GM18517 (cell line): ENCODE measurements around the gene B9D2.
"Not testable (repeated sequence)": the region's sequence is repeated elsewhere in the genome, so short reads cannot be mapped to it uniquely, and the experiment has no call there.

ENCODE experiments used
- ATAC-seq: cut with Tn5 transposase; IDR thresholded peaks from one replicate; pipeline ENCODE4 v1.9.1; 2021; ENCODE audit warnings: mild to moderate bottlenecking, moderate library complexity; ENCODE audit not compliant: unreplicated experiment

Gene B9D2

GRCh38 chr19:41363753-41364523 lies at the start of gene B9D2:
TSS of gene B9D2 (minus strand) at chr19:41364149. CDS start at chr19:41363519, 630 bp downstream.
- ATAC-seq = peak; percentile 77

DNA sequence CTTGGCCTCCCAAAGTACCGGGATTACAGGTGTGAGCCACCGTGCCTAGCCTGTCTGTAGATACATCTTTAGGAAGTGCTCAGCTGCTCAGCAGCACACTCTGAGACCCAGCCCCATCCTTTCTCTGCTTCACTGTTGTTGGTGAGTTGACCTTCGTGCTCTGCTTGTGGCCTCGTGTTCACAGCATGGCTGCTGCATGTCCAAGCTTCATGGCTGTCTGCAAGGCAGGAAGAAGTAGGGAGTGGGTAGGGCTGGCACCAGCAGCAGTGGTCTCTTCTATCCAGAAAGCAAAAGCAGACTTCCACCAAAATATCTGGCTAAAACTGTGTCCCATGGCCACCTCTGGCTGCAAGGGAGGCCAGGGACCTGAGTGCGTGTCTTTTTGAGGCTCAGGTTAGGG lies 49.0 kb upstream of the B9D2 start:
- no peak for ATAC-seq

DNA sequence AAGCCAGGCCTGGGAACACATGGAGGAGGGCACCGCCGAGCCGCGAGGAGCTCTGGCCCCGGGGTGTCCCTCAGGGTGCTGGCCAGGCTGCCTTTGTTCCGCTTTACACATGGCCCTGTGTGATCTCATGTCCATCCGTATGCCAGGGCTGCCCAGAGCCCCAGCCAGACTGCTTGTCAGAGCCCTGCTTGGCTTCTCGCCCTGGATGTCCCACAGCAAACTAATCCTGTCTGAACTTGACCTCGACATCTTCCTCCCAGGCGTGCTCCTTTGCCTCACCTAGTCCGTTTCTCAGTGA lies 48.0 kb upstream of the B9D2 start:
- ATAC-seq = no peak

DNA sequence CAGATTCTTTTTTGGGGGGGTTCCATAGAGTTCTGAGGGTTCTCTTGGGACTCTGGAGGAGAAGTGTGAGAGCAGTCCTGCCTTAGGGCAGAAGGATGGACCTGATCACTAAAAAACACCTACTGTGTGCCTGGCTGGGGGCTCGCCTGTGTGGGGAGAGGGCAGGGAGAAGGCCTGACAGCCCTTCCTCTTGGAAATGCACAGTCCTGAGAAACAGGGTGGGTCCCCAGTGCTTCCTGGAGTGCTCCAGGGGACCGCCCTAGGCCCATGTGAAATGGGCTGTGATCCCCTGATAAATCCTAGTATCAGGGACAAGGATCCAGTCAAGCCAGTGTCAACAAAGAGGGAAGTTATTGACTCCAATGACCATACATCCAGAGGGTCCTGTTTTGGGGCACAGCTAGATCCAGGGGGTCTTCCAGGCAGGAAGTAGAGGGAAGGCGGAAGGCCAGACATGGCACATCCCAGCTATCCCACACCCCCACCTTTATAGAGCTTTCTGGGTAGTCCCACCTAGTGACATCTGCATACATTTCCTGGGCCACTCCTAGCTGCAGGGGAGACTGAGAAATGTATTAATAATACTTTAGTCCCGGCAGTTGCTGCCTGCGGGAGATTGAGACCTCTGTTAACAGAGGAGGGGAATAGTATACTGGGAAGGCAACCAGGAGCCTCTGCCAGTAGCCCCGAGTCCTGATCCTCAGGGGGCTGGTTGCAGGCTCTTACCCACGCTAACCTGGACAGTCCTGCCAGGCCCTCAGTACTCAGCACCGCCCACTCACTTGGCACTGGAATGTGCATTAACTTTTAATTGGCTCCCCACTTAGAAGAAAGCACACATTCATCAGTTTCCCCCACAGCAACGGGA lies 47.4 kb upstream of the B9D2 start:
- no peak for ATAC-seq

GRCh38 chr19:41410336-41411054 lies 46.5 kb upstream of the B9D2 start:
- no peak for ATAC-seq

- ATAC-seq = no peak
Measured at GRCh38 chr19:41409288-41409687, 45.3 kb upstream of the B9D2 start.

DNA sequence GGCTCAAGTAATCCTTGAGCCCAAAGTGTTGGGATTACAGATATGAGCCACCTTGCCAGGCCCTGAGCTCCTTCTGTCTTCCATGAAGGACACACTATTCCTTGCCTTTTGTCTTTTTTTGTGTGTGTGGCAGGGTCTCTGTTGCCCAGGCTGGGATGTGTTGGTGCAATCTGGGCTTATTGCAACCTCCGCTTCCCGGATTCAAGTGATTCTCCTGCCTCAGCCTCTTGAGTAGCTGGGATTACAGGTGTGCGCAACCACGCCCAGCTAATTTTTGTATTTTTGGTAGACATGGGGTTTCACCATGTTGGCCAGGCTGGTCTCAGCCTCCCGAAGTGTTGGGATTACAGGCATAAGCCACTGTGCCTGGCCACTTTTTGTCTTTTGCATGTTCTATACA lies 44.9 kb upstream of the B9D2 start:
- not testable (repeated sequence) for ATAC-seq

- ATAC-seq = no peak
Measured at GRCh38 chr19:41408256-41408655, 44.3 kb upstream of the B9D2 start.

- no peak for ATAC-seq
Measured at GRCh38 chr19:41407271-41407670, 43.3 kb upstream of the B9D2 start.

- no peak for ATAC-seq
Measured at GRCh38 chr19:41405776-41406175, 41.8 kb upstream of the B9D2 start.

GRCh38 chr19:41403181-41403970 lies 39.4 kb upstream of the B9D2 start:
- ATAC-seq = no peak

- ATAC-seq = no peak
Measured at GRCh38 chr19:41402010-41402409, 38.1 kb upstream of the B9D2 start.

GRCh38 chr19:41401483-41401882 lies 37.5 kb upstream of the B9D2 start:
- ATAC-seq = no peak

GRCh38 chr19:41399525-41399924 lies 35.6 kb upstream of the B9D2 start:
- ATAC-seq = no peak

DNA sequence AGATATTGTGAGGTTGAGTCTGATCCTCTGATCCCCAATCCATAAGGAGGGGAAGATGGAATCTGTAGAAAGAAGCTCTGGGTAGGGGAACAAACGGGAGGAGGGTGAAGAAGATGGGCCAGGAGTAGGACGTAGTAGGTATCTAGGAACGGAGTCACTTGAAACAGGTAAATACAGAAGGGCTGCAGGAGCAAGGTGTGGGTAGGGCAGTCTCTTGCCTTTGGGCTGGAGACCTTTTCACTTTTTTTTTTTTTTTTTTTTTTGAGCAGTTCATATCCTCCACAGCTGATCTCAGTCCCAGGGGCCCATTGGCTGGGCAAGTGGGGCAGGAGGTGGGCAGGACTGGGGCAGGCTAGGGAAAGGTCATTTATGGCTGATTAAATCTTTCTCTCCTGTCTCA lies 35.1 kb upstream of the B9D2 start:
- no peak for ATAC-seq

DNA sequence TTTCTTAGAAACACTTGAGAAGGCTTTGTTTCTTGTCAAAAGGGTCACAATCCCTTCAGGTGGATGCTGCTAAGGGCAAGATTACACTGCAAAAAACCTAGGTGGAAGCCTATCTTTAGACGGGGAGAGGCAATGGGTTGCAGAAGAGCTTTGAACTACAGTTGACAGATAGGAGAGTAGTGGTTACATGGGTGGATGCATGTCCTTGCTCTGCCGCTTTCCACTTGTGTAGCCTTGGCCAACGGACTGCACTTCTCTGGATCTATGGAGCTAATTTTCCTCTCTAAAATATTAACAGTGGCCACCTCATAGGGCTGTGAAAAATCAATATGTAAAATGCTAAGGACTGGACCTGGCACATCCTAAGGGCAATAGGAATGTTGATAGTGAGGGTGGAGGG lies 34.6 kb upstream of the B9D2 start:
- no peak for ATAC-seq

DNA sequence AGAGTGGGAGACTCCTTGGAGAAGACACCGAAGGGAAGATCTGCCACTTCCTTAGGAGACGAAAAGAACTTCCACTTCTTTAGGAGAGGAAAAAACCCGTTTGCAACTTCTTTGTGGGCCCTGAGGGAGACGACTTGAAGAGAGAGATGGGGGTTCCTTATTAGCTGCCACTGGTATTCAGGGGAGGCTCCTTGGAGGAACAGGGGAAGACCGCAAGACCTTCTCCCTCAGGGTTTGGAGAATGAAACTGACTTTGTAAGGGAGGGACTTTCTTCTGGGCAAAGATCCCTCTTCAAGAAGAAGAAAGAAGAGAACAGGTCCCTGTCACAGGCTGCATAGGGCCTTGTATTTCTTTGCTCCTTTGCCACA lies 34.1 kb upstream of the B9D2 start:
- ATAC-seq = no peak

DNA sequence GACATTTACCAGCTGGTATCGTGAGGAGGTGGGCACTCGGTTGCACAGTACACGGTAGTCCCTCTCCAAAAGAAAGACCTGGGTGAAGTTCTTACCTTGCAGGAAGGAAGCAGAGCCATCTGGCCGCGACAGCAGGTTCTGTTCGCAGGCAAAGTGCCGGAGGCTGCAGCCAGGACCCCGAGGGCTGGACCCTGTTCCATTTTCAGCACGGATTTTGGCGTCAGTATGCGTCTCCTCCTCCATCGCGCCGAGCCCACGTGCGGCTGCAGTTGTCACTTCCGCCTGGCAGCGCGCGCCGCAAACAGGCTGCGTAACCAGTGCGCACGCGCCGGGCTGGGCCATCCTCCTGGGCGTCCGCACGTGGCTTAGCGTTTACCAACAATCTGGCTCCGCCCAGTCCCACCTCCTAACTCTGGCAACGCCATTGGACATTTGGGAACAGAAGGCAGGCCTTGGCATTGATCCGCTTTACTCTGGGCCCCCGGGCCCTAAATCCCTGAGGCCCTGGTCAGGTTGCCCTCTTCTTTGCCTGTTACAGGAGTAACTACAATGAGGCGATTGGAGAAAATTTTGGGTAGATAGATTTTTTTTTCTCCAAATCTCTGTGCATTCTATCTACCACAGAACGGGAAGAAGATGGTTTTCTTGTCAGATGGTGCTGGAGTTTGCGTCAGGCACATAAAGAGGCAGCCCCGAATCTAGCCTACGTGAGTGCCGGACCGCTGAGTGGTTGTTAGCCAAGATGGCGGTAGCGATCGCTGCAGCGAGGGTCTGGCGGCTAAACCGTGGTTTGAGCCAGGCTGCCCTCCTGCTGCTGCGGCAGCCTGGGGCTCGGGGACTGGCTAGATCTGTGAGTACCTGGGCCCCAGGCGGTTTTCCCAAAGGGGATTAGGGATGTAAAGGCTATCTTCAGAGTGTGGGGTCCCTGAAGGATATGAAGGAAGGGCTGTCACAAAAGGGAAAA lies 33.4 kb upstream of the B9D2 start, which contains the start of the genes BCKDHA and EXOSC5:
Gene BCKDHA (plus strand): TSS at position 733 of the 964 bp plus-strand sequence. CDS start 10 bp downstream, at position 743.
Gene EXOSC5 (minus strand): TSS at position 274 of the 964 bp plus-strand sequence. CDS start 31 bp downstream, at position 243.
- ATAC-seq = peak; percentile 93

DNA sequence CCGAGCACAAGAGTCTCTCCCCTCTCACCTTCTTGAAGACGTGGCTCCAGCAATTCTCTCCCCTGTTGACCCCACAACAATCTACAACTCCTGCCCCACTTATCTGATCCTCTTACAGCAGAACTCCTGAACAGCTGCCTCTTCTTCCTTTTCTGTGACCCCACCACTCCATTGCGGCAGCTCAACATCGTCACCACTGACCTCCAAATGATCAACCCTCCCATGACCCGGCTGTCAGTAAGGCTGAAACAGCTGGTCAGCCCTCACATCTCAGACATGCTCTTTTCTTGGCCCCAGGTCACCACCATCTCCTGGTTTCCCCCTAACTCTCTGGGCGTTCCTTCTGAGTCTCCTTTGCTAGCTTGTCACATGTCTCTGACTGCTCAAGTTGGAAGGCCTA lies 31.4 kb upstream of the B9D2 start:
- no peak for ATAC-seq

DNA sequence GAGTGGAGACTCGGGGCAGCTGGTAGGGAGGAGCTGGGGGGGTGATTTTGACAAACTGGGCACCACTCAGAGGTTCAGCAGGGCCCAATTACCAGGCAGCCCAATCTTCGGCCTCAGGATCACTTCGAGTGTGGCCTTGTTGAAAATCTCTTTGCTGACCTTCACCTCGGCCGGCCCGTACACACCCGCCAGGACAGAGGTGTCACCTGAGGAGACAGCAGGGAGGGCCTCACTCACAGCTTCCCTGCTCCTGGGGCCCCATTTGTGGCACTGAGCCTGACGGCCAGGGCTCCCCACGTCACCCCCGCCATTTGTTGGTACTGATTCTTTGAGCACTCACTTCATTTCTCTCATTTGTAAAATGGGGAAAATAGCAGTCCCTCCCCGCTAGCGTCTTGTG lies 28.8 kb upstream of the B9D2 start:
- no peak for ATAC-seq
